ENCODE measurements around the gene SCD.

SCD gene

DNA sequence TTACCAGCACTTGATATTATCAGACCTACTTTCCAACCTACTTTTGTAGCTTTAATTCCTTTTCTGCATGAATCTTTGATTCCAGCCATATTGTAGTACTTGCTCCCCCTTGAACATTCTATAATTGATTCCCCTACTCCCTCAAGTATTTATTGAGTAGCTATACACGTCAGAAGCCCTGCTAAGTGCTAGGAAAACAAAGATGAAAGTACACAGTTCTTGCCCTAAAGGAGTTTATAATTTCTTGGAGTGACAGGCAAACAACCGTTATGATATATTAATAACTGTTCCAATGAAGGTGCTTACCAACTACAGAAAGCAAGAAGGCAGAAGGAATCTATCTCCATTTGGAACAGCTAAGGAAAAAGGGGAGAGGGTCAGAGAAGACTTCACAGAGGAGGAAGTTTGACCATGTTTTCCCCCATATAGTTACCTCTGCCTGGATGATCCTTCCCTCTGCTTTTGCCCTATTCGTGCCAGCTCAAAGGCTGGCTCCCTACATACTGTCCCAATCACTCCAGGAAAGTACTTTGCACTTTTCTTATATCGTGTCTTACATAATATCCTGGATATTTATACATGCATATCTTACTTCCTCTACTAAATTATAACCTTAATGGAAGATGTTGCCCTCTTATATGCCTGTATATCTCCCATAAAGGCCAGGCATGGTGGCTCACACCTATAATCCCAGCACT is 54.7 kb downstream of the SCD start:
- DNase-seq (ENCODE audit: low read depth): no peak

DNA sequence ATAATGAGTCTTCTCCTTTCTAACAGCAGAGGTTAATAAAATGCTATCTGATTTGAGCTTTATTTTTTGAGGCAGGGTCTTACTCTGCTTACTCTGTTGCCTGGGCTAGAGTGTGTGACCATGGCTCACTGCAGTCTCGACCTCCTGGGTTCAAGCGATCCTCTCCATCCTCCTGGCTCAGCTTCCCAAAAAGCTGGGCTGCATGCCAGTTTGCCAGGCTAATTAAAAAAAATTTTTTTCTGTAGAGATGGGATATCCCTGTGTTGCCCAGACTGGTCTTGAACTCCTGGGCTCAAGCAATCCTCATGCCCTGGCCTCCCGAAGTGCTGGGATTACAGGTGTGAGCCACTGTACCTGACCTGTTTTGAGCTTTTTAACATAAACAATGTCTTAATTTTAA is 56.7 kb downstream of the SCD start:
- no peak for DNase-seq (ENCODE audit: low read depth)

DNA sequence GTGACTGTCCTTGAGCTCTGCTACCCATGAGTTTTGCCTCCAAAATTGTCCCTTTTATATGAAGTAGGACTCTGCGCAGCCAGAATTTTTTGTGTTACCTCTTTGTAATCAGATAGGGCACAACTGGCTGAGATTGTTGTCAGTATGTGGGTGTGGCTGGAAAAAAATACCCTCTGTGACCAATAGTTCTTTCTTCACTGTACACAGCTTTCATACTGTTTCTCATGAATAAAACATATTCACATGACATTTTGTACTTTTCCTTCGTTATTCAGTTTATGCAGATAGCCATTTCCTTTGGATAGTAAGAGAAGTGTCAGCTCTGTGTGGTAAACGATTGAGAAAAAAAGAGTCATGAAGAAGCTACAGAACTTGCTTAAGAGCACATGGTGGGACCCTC is 66.1 kb downstream of the SCD start:
- DNase-seq (ENCODE audit: low read depth): no peak
